ENCODE results near the gene LDLRAD4. TPM values are rescaled to one million over a fixed set of nuclear protein-coding genes. Genes with fewer than 3 reads are reported as not detected.

Gene LDLRAD4
- total RNA-seq, 1 donor from 2014 or later: 20.4 TPM

GRCh38 chr18:13525381-13526029 lies 306.9 kb downstream of the LDLRAD4 start:
- peak; percentile 57 for DNase-seq (ENCODE audit: extremely low spot score, unreplicated experiment)
- Mint-ChIP-seq H3K9me3 (ENCODE audit: unreplicated experiment) (no peaks in the 10 kb centered on the region), H3K27ac (ENCODE audit: unreplicated experiment) (no peak overlapping the region), H3K4me1 (ENCODE audit: unreplicated experiment) (no peaks in the 10 kb centered on the region), H3K27me3 (ENCODE audit: unreplicated experiment) (no peaks in the 10 kb centered on the region), H3K4me3 (ENCODE audit: unreplicated experiment) (no peak overlapping the region), H3K36me3 (ENCODE audit: unreplicated experiment) (no peaks in the 10 kb centered on the region)
- TF ChIP-seq, protein P1, sequence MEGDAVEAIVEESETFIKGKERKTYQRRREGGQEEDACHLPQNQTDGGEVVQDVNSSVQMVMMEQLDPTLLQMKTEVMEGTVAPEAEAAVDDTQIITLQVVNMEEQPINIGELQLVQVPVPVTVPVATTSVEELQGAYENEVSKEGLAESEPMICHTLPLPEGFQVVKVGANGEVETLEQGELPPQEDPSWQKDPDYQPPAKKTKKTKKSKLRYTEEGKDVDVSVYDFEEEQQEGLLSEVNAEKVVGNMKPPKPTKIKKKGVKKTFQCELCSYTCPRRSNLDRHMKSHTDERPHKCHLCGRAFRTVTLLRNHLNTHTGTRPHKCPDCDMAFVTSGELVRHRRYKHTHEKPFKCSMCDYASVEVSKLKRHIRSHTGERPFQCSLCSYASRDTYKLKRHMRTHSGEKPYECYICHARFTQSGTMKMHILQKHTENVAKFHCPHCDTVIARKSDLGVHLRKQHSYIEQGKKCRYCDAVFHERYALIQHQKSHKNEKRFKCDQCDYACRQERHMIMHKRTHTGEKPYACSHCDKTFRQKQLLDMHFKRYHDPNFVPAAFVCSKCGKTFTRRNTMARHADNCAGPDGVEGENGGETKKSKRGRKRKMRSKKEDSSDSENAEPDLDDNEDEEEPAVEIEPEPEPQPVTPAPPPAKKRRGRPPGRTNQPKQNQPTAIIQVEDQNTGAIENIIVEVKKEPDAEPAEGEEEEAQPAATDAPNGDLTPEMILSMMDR (IDR thresholded peaks at IDR 0.05): no peak

DNA sequence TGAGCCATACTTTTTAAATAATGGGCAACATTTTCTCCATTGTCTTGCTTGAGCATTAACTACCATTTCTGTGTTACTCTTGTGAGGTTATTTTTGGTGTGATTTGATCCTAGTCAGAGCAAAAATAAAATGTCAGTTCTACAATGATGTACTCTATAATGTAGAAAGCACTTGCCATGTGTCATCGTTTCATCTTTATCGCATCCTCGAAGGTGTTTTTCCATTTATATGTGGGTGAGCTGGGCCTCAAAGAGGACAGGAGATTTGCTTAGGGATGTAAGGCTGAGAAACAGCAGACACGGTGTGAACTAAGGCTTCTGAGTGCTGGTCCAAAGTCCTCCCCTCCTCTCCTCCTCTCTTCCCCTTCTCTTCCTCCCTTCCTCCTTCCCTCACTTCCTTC lies 308.0 kb downstream of the LDLRAD4 start:
- Mint-ChIP-seq H3K27ac (ENCODE audit: unreplicated experiment) (no peak overlapping the region), H3K4me1 (ENCODE audit: unreplicated experiment) (no peaks in the 10 kb centered on the region), H3K9me3 (ENCODE audit: unreplicated experiment) (no peaks in the 10 kb centered on the region), H3K36me3 (ENCODE audit: unreplicated experiment) (no peaks in the 10 kb centered on the region), H3K27me3 (ENCODE audit: unreplicated experiment) (no peaks in the 10 kb centered on the region), H3K4me3 (ENCODE audit: unreplicated experiment) (no peak overlapping the region)
- DNase-seq (ENCODE audit: extremely low spot score, unreplicated experiment): peak; percentile 7
- TF ChIP-seq, protein P1 (IDR thresholded peaks at IDR 0.05): no peak

GRCh38 chr18:13527256-13527655 lies 308.7 kb downstream of the LDLRAD4 start:
- Mint-ChIP-seq H3K27me3 (ENCODE audit: unreplicated experiment) (no peaks in the 10 kb centered on the region), H3K36me3 (ENCODE audit: unreplicated experiment) (no peaks in the 10 kb centered on the region), H3K9me3 (ENCODE audit: unreplicated experiment) (no peaks in the 10 kb centered on the region), H3K4me3 (ENCODE audit: unreplicated experiment) (no peak overlapping the region), H3K27ac (ENCODE audit: unreplicated experiment) (no peak overlapping the region), H3K4me1 (ENCODE audit: unreplicated experiment) (no peaks in the 10 kb centered on the region)
- no peak for DNase-seq (ENCODE audit: extremely low spot score, unreplicated experiment)
- TF ChIP-seq, protein P1 (IDR thresholded peaks at IDR 0.05): no peak

- Mint-ChIP-seq H3K9me3 (ENCODE audit: unreplicated experiment) (no peaks in the 10 kb centered on the region), H3K4me3 (ENCODE audit: unreplicated experiment) (no peak overlapping the region), H3K27me3 (ENCODE audit: unreplicated experiment) (peaks cover under 1% of the 10 kb centered on the region), H3K27ac (ENCODE audit: unreplicated experiment) (no peak overlapping the region), H3K36me3 (ENCODE audit: unreplicated experiment) (no peaks in the 10 kb centered on the region), H3K4me1 (ENCODE audit: unreplicated experiment) (no peaks in the 10 kb centered on the region)
- TF ChIP-seq, protein P1 (IDR thresholded peaks at IDR 0.05): no peak
- peak; percentile 76 for DNase-seq (ENCODE audit: extremely low spot score, unreplicated experiment)
These were observed 309.2 kb downstream of the LDLRAD4 start for GRCh38 chr18:13527730-13528129.

GRCh38 chr18:13528739-13529392 lies 310.3 kb downstream of the LDLRAD4 start:
- H3K9me3 Mint-ChIP-seq (ENCODE audit: unreplicated experiment): no peaks in the 10 kb centered on the region
- TF ChIP-seq, protein P1 (IDR thresholded peaks at IDR 0.05): no peak
- no peaks in the 10 kb centered on the region for H3K36me3 Mint-ChIP-seq (ENCODE audit: unreplicated experiment)
- DNase-seq (ENCODE audit: extremely low spot score, unreplicated experiment): peak; percentile 49
- H3K4me3 Mint-ChIP-seq (ENCODE audit: unreplicated experiment): no peak overlapping the region
- no peak overlapping the region for H3K27ac Mint-ChIP-seq (ENCODE audit: unreplicated experiment)
- H3K4me1 Mint-ChIP-seq (ENCODE audit: unreplicated experiment): no peaks in the 10 kb centered on the region
- H3K27me3 Mint-ChIP-seq (ENCODE audit: unreplicated experiment): peaks cover 12% of the 10 kb centered on the region
